ENCODE data around the gene TMEM187.
A peak's percentile ranks its signal among the peaks of the same experiment; 100 is the strongest.

TMEM187 gene

GRCh38 chrX:153961292-153961691, 11.3 kb upstream of the TMEM187 start:
- peaks cover 6% of the 10 kb centered on the region for H3K36me3 ChIP-seq (ENCODE audit: control insufficient read depth, insufficient read depth, low read length)
- H3K4me1 ChIP-seq (ENCODE audit: control insufficient read depth, insufficient read depth, low read length), result no peaks in the 10 kb centered on the region
- H3K9ac ChIP-seq (ENCODE audit: low read length), result no peak overlapping the region
- no peak overlapping the region for H3K4me3 ChIP-seq (ENCODE audit: low read length)
- no peaks in the 10 kb centered on the region for H3K9me3 ChIP-seq (ENCODE audit: control insufficient read depth, low read length)
- no peaks in the 10 kb centered on the region for H3K27me3 ChIP-seq (ENCODE audit: control insufficient read depth, insufficient read depth, low read length)

DNA sequence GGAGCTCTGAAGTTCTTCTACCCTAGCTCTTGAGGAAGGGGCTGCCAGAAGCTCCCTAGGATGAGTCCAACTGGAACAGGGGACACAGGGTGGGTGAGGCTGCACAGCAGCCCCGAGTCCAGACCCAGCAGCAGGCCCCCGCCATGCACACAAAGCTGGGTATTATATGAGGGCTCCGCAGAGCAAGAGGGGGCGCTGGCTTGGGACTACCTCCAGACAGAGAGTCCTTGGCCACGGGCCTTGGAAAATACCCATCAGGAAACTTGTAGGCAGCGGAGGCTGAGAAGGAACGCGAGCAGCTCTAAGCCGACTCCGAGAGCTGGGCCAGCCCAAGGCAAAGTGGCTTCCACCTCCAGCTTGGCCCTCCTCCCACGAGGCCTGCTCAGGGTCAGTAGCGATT, 9.0 kb upstream of the TMEM187 start:
- Histone ChIP-seq H3K36me3 (ENCODE audit: control insufficient read depth, insufficient read depth, low read length) (peaks cover 6% of the 10 kb centered on the region), H3K9me3 (ENCODE audit: control insufficient read depth, low read length) (no peaks in the 10 kb centered on the region), H3K27me3 (ENCODE audit: control insufficient read depth, insufficient read depth, low read length) (no peaks in the 10 kb centered on the region), H3K9ac (ENCODE audit: low read length) (no peak overlapping the region), H3K4me3 (ENCODE audit: low read length) (no peak overlapping the region), H3K4me1 (ENCODE audit: control insufficient read depth, insufficient read depth, low read length) (peaks cover 19% of the 10 kb centered on the region)

DNA sequence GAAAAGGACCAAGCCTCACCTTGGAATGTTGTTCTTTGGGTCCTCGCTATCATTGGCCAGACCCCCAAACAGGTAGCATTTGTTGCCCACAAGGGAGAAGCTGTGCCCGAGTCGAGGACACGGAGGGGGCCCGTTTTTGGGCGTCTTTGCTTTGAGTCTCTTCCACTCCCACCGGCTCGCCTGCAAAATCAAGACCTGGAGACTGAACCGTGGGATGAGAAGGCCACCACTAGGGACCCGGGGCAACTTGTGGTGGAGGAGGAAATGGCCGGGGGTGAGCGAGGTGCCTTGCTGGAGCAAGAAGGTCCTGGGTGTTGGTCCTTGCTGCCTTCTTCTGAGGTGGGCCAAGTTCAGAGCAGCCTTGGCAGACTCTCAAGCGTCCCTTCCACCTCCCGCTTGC, 8.4 kb upstream of the TMEM187 start:
- no peak overlapping the region for H3K4me3 ChIP-seq (ENCODE audit: low read length)
- H3K27me3 ChIP-seq (ENCODE audit: control insufficient read depth, insufficient read depth, low read length), result no peaks in the 10 kb centered on the region
- H3K9me3 ChIP-seq (ENCODE audit: control insufficient read depth, low read length), result no peaks in the 10 kb centered on the region
- H3K4me1 ChIP-seq (ENCODE audit: control insufficient read depth, insufficient read depth, low read length), result peaks cover 25% of the 10 kb centered on the region
- H3K9ac ChIP-seq (ENCODE audit: low read length), result no peak overlapping the region
- peaks cover 6% of the 10 kb centered on the region for H3K36me3 ChIP-seq (ENCODE audit: control insufficient read depth, insufficient read depth, low read length)

DNA sequence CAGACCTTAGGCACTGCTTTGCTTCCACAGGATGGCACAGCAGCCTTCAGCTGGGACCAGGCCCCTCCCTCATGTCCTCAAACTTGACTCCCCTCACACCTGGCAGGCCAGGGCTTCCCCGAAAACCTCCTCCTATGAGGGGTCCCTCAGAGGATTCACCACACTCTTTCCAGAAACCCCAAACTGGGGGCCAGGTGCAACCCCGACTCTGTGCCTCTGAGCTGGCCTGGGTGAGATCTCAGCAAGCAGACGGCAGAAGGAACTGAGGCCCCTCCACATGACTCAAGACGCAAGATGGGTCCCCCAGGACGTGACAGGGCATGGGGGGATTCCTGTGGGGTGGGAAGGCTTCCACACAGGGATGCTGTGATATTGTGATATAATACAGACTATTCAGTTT, 7.1 kb upstream of the TMEM187 start:
- Histone ChIP-seq H3K9me3 (ENCODE audit: control insufficient read depth, low read length) (no peaks in the 10 kb centered on the region), H3K27me3 (ENCODE audit: control insufficient read depth, insufficient read depth, low read length) (no peaks in the 10 kb centered on the region), H3K4me1 (ENCODE audit: control insufficient read depth, insufficient read depth, low read length) (peaks cover 29% of the 10 kb centered on the region), H3K9ac (ENCODE audit: low read length) (no peak overlapping the region), H3K4me3 (ENCODE audit: low read length) (no peak overlapping the region), H3K36me3 (ENCODE audit: control insufficient read depth, insufficient read depth, low read length) (peaks cover 6% of the 10 kb centered on the region)

DNA sequence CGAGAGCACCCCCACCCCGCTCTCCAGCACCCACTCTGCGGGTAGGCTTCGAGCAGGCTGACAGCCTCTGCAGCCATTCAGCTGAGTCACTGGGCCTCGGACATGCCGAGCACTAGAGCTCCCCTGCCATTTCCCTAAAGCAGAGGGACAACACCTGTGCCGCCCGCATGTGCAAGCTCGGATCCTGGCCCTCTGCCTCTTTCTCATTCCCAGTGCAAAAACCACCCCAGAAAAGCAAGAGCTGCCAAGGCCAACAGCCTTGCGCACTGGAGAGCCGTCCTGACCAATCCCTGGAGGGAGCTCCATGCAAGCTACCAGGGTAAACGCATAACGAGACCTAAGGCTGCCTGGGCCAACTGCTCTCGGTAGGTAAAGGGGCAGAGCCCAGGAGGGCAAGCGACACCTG, 6.3 kb upstream of the TMEM187 start:
- Histone ChIP-seq H3K4me3 (ENCODE audit: low read length) (no peak overlapping the region), H3K27me3 (ENCODE audit: control insufficient read depth, insufficient read depth, low read length) (no peaks in the 10 kb centered on the region), H3K9me3 (ENCODE audit: control insufficient read depth, low read length) (no peaks in the 10 kb centered on the region), H3K36me3 (ENCODE audit: control insufficient read depth, insufficient read depth, low read length) (peaks cover 6% of the 10 kb centered on the region), H3K9ac (ENCODE audit: low read length) (no peak overlapping the region), H3K4me1 (ENCODE audit: control insufficient read depth, insufficient read depth, low read length) (peaks cover 29% of the 10 kb centered on the region)

DNA sequence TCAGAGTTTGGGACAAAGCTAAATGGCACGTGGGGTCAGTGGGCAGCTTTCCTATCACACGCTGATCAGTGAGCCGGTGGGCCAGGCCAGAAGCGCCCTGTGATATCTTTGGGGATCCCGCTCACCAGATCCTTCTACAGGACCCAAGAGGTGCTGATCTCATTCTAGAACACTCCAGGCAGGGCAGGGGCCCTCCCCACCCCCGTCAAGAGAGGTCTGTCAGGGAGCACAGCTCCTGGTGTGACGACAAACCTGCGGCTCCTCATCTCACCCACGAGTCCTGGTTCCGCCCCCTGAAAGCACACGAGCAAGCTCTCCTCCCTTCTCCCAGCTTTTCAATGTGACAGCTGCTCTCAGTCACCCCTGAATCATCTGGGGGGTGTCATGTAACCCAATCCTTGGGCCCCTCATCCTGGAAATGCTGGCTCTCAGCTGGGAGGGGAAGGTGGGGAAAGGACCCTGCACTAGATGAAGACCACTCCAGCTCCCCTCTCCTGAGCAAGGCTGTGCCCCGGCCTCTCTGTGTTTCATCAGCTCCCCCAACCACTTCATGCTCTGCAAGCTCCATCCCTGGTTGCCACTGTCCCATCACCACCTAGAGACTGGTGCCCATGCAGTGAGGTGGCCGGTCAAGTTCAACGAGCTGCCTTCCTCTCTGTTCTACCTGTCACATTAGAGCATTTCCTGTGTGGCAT, 5.6 kb upstream of the TMEM187 start:
- peaks cover 29% of the 10 kb centered on the region for H3K4me1 ChIP-seq (ENCODE audit: control insufficient read depth, insufficient read depth, low read length)
- H3K27me3 ChIP-seq (ENCODE audit: control insufficient read depth, insufficient read depth, low read length), result no peaks in the 10 kb centered on the region
- no peak overlapping the region for H3K4me3 ChIP-seq (ENCODE audit: low read length)
- H3K9ac ChIP-seq (ENCODE audit: low read length), result no peak overlapping the region
- no peaks in the 10 kb centered on the region for H3K9me3 ChIP-seq (ENCODE audit: control insufficient read depth, low read length)
- no peaks in the 10 kb centered on the region for H3K36me3 ChIP-seq (ENCODE audit: control insufficient read depth, insufficient read depth, low read length)

- H3K4me1 ChIP-seq (ENCODE audit: control insufficient read depth, insufficient read depth, low read length), result peaks cover 29% of the 10 kb centered on the region
- H3K36me3 ChIP-seq (ENCODE audit: control insufficient read depth, insufficient read depth, low read length), result no peaks in the 10 kb centered on the region
- no peak overlapping the region for H3K4me3 ChIP-seq (ENCODE audit: low read length)
- no peak overlapping the region for H3K9ac ChIP-seq (ENCODE audit: low read length)
- no peaks in the 10 kb centered on the region for H3K9me3 ChIP-seq (ENCODE audit: control insufficient read depth, low read length)
- no peaks in the 10 kb centered on the region for H3K27me3 ChIP-seq (ENCODE audit: control insufficient read depth, insufficient read depth, low read length)
Observed at GRCh38 chrX:153967536-153968224, 4.9 kb upstream of the TMEM187 start.

DNA sequence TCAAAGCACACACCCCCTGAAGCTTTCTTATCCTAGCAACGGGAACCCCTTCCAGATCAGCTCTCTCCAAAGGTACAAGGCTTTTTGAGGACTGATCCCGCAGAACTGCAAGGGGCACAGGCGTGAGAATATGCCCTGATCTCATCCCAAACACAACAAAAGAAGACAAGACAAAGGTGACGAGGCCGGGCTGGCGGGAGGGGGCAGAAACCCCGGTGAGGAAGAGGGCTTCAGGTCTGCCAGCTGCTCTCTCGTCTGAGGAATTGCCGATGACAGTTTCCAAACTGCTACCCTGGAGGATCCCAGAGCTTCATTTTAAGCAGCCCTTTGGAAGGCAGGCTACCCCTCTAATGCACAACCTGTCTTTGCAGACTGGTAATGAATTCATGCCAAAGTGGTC, 4.3 kb upstream of the TMEM187 start:
- Histone ChIP-seq H3K4me1 (ENCODE audit: control insufficient read depth, insufficient read depth, low read length) (peaks cover 30% of the 10 kb centered on the region), H3K9ac (ENCODE audit: low read length) (no peak overlapping the region), H3K4me3 (ENCODE audit: low read length) (no peak overlapping the region), H3K27me3 (ENCODE audit: control insufficient read depth, insufficient read depth, low read length) (no peaks in the 10 kb centered on the region), H3K36me3 (ENCODE audit: control insufficient read depth, insufficient read depth, low read length) (no peaks in the 10 kb centered on the region), H3K9me3 (ENCODE audit: control insufficient read depth, low read length) (no peaks in the 10 kb centered on the region)

- no peak overlapping the region for H3K9ac ChIP-seq (ENCODE audit: low read length)
- peaks cover 35% of the 10 kb centered on the region for H3K4me1 ChIP-seq (ENCODE audit: control insufficient read depth, insufficient read depth, low read length)
- no peaks in the 10 kb centered on the region for H3K36me3 ChIP-seq (ENCODE audit: control insufficient read depth, insufficient read depth, low read length)
- H3K9me3 ChIP-seq (ENCODE audit: control insufficient read depth, low read length), result no peaks in the 10 kb centered on the region
- no peaks in the 10 kb centered on the region for H3K27me3 ChIP-seq (ENCODE audit: control insufficient read depth, insufficient read depth, low read length)
- H3K4me3 ChIP-seq (ENCODE audit: low read length), result no peak overlapping the region
Observed at GRCh38 chrX:153968754-153969124, 3.8 kb upstream of the TMEM187 start.

DNA sequence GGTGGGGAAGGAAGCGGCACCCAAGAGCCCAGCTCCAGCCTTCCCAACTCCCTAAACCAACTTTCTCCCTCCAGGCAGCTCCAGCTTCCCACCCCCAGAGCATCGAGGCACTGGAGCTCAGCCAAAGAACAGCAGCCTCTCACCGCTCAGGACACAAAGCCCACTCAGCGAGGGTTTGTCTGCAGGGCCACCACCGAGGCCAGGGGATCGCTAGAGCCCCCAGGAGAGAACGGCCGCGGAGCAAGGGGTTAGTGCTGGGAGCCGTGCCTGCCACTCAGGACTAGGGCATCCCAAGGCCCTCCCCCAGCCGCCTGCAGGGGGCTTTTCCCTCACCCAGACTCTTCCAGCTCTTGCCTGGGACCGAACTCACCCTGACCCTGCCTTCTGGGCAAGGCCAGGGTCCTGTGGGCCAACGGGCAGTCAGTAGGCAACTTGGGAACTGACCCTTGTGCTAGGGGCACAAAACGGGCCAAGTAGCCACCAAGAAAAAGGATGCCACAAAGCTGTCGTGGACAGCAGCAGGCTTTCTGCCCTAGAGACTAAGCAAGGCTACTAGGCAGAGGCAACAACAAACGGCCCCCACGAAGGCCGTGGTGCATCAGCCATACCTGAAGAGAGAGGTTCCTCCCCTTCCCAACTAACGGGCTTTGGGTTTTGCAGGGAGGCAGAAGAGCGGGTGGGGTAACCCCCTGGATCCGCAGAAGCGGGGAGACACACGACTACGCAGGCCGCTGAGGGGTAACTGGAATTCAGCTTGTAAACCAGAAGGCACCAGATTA, 3.2 kb upstream of the TMEM187 start:
- peaks cover 41% of the 10 kb centered on the region for H3K4me1 ChIP-seq (ENCODE audit: control insufficient read depth, insufficient read depth, low read length)
- H3K4me3 ChIP-seq (ENCODE audit: low read length), result no peak overlapping the region
- no peaks in the 10 kb centered on the region for H3K36me3 ChIP-seq (ENCODE audit: control insufficient read depth, insufficient read depth, low read length)
- no peaks in the 10 kb centered on the region for H3K9me3 ChIP-seq (ENCODE audit: control insufficient read depth, low read length)
- H3K9ac ChIP-seq (ENCODE audit: low read length), result peak overlapping the region; percentile 47
- no peaks in the 10 kb centered on the region for H3K27me3 ChIP-seq (ENCODE audit: control insufficient read depth, insufficient read depth, low read length)

- H3K27me3 ChIP-seq (ENCODE audit: control insufficient read depth, insufficient read depth, low read length), result no peaks in the 10 kb centered on the region
- H3K4me1 ChIP-seq (ENCODE audit: control insufficient read depth, insufficient read depth, low read length), result peaks cover 47% of the 10 kb centered on the region
- no peaks in the 10 kb centered on the region for H3K36me3 ChIP-seq (ENCODE audit: control insufficient read depth, insufficient read depth, low read length)
- no peaks in the 10 kb centered on the region for H3K9me3 ChIP-seq (ENCODE audit: control insufficient read depth, low read length)
- no peak overlapping the region for H3K4me3 ChIP-seq (ENCODE audit: low read length)
- peak overlapping the region; percentile 47 for H3K9ac ChIP-seq (ENCODE audit: low read length)
Observed at GRCh38 chrX:153969904-153970356, 2.6 kb upstream of the TMEM187 start.
